HG02759 (cell line): ENCODE data around the gene PDX1.

ENCODE experiments used
- ATAC-seq: cut with Tn5 transposase; IDR thresholded peaks from one replicate; pipeline ENCODE4 v1.9.1; 2021; ENCODE audit warnings: mild to moderate bottlenecking, moderate library complexity; ENCODE audit not compliant: unreplicated experiment

The PDX1 gene

GRCh38 chr13:27919934-27920676, at the start of gene PDX1:
PDX1 (plus strand) TSS chr13:27920000; CDS start chr13:27920139, 139 bp downstream.
- ATAC-seq = peak; percentile 64

DNA sequence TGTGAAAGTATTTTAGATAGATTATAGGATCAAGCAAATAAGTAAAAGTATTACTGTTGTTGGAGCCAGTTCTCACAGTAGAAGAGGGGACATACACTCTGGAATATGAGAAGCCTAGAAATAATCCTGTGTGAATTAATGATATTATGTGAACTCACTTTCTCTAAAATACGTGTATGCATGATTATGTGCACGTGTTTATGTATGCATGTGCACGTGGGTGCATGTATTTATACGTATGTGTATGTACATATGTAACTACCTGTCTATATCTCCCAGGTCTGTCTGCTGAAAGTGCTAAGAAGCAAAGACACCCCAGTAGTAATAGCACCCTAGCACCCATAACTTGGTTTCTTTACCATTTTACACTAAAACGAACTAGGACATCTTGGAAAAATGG, 41.5 kb upstream of the PDX1 start:
- ATAC-seq = no peak

DNA sequence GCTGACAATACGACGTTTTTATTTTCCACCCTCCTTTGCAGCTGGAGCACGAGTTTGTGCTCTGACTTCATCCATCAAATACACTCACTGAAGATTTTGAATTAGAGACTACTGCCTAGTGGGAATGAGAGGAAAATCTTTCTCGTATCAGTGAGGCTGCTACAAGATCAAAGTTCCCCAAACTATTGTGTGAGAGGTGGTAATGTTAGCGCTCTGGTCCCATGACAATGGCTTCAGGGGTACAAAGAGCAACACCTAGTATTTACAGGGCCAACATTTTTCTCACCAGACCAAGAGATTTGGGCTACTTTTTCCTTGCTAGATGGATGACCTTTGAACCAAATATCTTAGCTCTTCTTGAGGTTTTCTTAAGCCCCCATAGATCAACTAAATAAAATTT, 30.3 kb upstream of the PDX1 start:
- ATAC-seq = no peak

GRCh38 chr13:27896726-27897125, 23.1 kb upstream of the PDX1 start:
- ATAC-seq = no peak

DNA sequence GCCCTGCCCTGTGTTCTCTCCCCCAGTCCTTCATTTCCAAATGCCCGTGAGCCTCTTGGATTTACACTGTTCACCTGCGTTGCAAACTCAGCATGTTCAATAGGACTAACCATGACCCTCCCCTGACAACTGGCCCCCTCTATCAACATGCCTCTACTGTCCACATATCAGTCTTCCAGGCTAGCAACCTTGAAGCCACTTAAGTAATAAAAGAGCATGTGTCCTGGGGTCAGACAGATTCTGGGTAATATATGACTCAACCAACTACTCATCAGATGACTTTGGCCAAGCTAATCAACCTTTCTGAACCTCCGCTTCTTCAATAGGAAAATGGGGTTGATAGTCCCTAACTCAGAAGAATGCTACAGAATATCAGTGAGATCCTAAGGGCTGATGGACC, 15.1 kb upstream of the PDX1 start:
- no peak for ATAC-seq

DNA sequence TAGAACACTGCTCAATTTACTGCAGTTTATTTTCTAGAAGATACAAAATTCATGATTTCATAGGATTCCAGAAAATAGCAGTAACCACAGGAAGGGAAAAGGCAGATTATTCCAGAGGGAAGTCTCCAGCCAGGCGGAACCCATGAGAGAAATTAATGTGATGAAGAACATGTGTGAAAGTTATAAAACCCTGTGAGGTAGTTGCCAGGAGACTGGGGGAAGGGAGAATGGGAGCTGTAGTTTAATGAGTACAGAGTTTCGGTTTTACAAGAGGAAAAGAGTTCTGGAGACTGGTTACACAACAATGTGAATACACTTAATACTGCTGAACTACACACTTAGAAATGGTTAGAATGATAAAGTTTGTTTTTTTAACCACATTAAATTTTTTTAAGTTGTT, 14.2 kb upstream of the PDX1 start:
- ATAC-seq = no peak

DNA sequence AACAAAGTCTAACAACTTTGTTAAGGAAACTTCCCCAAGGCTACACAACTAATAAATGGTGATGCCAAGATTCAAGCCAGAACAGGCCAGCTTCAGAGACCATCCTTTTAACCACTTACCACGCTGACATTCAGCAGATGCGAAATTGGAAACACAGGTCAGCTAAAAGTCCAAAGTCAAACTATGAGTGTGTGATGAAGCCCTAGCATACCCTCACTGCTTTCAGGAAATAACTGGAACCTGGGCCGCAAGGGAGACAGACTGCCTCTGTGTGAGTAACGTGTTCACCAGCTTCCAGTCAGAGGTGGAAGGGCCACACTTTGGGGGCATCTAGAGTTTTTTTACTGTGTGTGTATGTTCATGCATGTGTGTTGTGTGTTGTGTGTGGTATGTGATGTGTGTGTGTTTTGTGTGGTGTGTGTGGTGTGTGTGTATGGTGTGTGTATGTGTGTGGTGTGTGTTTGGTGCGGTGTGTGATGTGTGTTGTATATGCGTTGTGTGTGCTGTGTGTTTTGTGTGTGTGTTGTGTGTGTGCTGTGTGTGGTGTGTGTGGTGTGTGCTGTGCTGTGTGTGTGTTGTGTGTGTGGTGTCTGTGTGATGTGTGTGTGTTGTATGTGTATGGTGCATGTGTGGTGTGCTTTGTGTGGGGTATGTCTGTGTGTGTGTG, 12.5 kb upstream of the PDX1 start:
- no peak for ATAC-seq

GRCh38 chr13:27909378-27909777, 10.4 kb upstream of the PDX1 start:
- no peak for ATAC-seq

DNA sequence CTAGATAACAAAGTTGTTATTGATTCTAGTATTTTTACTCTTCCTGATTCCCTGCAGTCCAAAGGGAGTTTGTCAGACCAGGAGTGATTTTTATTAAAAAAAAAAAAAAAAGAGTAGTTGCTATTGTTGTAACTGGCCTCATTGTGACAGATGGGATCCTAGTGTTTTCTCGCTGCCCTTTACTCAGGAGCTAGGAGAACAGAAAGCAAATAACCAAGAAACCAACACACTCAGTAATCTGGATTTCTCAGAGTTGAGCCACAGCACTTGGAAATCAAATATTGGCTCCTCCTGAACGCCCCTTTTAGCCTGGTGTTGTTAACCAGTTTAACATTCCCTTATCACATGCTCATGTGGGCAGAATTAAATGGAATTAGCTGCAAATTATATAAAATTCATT, 8.3 kb upstream of the PDX1 start:
- ATAC-seq = no peak

GRCh38 chr13:27913160-27913559, 6.6 kb upstream of the PDX1 start:
- no peak for ATAC-seq

GRCh38 chr13:27915301-27916207, 4.2 kb upstream of the PDX1 start:
- no peak for ATAC-seq

DNA sequence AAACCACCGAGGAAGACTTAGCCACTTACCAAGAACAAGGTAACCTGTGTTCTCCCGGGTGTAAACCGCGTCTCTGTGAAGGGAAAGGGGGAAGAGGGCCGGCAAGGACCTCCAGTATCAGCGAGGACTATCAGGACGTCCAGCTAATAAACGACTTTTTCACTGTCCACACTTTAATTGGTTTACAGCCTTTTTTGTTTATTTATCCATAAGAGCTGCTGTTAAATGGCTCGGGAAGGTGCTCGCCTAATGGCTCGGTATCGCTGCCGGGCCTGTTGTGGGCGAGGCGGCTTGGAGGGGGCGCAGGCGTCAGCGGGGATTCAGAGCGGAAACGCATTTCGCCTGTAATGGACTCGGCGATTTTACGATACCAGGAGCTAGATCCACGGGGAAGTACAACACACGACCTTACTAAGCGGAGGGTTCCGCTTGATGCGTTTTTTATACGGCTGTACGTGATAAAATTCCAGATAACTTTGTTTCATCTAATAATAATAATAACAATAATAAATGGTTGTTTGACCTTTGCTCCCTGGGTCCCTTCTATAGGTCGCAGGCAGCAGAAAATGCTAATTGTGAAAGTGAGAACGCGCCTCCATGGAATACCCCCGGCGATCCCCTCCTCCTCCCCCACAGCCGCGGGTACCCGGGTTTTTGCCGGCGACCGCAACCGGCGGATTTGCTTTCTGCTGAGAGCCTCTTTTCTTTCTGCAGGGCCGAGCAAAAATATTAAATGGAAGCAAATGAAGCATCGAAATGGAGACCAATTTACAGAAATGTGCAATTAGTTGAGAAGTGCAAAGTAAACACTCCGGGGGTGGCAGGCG, 2.5 kb upstream of the PDX1 start:
- ATAC-seq = no peak

- ATAC-seq = no peak
Measured at GRCh38 chr13:27918041-27918917, 1.5 kb upstream of the PDX1 start.

GRCh38 chr13:27918918-27919658, 712 bp upstream of the PDX1 start:
- ATAC-seq = no peak

DNA sequence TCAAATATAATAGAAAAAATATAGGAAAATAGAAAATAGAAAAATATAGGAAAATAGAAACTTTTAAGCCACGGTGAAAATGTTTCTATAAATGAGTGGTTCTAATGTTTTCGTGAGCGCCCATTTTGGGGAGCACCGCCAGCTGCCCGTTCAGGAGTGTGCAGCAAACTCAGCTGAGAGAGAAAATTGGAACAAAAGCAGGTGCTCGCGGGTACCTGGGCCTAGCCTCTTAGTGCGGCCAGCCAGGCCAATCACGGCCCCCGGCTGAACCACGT, 204 bp upstream of the PDX1 start:
- ATAC-seq = no peak

DNA sequence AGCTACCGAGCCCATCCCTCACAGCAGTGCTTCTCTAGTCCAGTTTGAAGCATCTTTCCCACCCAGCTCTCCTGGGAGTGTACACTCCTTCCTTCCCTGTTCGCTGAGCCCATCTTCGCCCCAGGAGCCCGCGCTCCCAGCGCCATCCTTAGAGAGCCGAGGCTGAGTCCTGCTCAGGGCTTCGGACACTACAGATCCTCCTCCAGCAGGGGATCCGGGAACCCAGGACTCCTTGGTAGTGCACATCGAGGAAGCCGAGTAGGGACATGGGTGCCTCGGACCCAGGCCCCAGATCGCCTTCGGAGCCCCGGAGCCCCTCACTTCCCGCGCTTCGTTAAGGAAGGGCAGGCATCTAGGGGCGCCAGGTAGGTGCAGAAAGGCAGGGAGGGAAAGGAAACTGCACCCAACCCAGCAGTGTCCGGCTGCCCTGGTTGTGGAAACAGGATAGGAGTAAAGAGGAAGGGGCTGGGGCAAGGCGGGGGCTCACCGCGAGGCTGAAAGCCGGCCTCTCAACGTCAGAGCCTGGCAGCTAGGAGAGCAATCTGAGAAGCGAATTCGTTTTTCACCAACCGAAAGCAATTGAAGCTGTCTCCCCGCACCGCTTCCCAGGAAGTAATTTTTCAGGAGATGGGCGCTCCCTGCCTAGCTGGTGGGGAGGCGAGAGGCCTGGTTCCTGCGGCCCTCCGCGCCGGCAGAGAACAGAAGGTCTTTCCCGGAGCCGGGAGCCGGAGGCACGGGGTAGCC, 1.0 kb downstream of the PDX1 start:
- ATAC-seq = no peak

GRCh38 chr13:27921421-27921960, 1.7 kb downstream of the PDX1 start:
- no peak for ATAC-seq
